HG03095 (cell line): ENCODE data around the gene CFAP92.

Experiments used
- ATAC-seq: cut with Tn5 transposase; IDR thresholded peaks from one replicate; pipeline ENCODE4 v1.9.1; 2021; ENCODE audit warnings: moderate library complexity; ENCODE audit not compliant: unreplicated experiment

CFAP92 gene

GRCh38 chr3:129026728-129027543 is 33.1 kb upstream of the CFAP92 start:
- ATAC-seq, result peak; percentile 99

- no peak for ATAC-seq
Measured at GRCh38 chr3:129025691-129026435, 32.0 kb upstream of the CFAP92 start.

- no peak for ATAC-seq
Measured at GRCh38 chr3:129025108-129025507, 31.2 kb upstream of the CFAP92 start.

- no peak for ATAC-seq
Measured at GRCh38 chr3:129023909-129024308, 30.0 kb upstream of the CFAP92 start.

- ATAC-seq, result no peak
Measured at GRCh38 chr3:129023008-129023358, 29.1 kb upstream of the CFAP92 start.

- ATAC-seq, result no peak
Measured at GRCh38 chr3:129022114-129023007, 28.5 kb upstream of the CFAP92 start.

GRCh38 chr3:129021140-129021551 is 27.3 kb upstream of the CFAP92 start:
- no peak for ATAC-seq

GRCh38 chr3:129020691-129021090 is 26.8 kb upstream of the CFAP92 start:
- no peak for ATAC-seq

GRCh38 chr3:129019266-129019665 is 25.4 kb upstream of the CFAP92 start:
- ATAC-seq, result no peak

GRCh38 chr3:129018751-129019150 is 24.9 kb upstream of the CFAP92 start:
- ATAC-seq, result no peak

- ATAC-seq, result no peak
Measured at GRCh38 chr3:129018271-129018670, 24.4 kb upstream of the CFAP92 start.

- no peak for ATAC-seq
Measured at GRCh38 chr3:129017484-129017899, 23.6 kb upstream of the CFAP92 start.

GRCh38 chr3:129016720-129017483 is 23.0 kb upstream of the CFAP92 start:
- peak; percentile 46 for ATAC-seq

- ATAC-seq, result no peak
Measured at GRCh38 chr3:129016356-129016719, 22.5 kb upstream of the CFAP92 start.

- no peak for ATAC-seq
Measured at GRCh38 chr3:129015388-129016105, 21.7 kb upstream of the CFAP92 start.

GRCh38 chr3:129014793-129015345 is 21.0 kb upstream of the CFAP92 start:
- ATAC-seq, result no peak

- no peak for ATAC-seq
Measured at GRCh38 chr3:129014148-129014547, 20.3 kb upstream of the CFAP92 start.

- ATAC-seq, result no peak
Measured at GRCh38 chr3:129013491-129013891, 19.6 kb upstream of the CFAP92 start.

- no peak for ATAC-seq
Measured at GRCh38 chr3:129010310-129010956, 16.6 kb upstream of the CFAP92 start.
